ENCODE measurements around the gene ADRM1.
A peak's percentile ranks its signal among the peaks of the same experiment; 100 is the strongest.

ADRM1 gene

GRCh38 chr20:62297449-62298227, 5.2 kb upstream of the ADRM1 start:
- no peak for TF ChIP-seq CTCF (conservative IDR thresholded peaks at IDR 0.05)
- H3K27ac ChIP-seq: peak overlapping the region; percentile 98

DNA sequence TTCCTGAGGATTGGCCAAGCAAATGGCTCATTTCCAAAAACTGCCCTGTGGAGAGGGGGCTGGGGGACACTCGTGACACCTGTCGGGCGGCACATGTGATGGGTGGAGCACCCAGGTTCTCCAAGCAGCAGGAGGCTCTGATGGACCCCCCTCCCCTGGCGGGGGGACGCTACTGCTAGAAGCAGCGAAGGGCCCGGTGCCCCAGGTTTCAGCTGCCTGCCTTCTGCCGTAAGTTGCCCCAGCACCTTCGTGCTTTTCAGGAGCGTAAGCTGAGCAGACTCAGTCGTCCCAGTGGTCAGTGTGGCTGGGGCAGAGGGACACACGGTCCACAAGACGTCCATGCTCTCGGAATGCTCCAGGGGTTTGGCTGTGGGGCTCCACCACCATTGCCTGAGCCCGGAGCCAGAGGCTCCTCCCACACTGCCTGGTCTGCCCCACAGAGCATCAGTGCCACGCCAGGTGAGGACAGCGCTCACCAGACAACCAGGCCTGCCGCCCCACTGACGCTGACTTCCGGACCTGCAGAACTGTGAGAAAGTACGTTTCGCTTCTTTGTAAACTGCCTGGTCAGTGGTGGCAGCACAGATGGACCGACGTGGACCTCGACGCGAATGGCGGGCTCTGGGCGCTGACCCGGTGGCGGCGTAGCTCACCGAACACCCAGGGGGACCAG, 4.1 kb upstream of the ADRM1 start:
- TF ChIP-seq CTCF (conservative IDR thresholded peaks at IDR 0.05): no peak
- peak overlapping the region; percentile 98 for H3K27ac ChIP-seq

GRCh38 chr20:62299666-62300236, 3.0 kb upstream of the ADRM1 start:
- no peak for TF ChIP-seq CTCF (conservative IDR thresholded peaks at IDR 0.05)
- peak overlapping the region; percentile 98; the same call in 1 of the 2 replicates for H3K27ac ChIP-seq

GRCh38 chr20:62300319-62300718, 2.5 kb upstream of the ADRM1 start:
- TF ChIP-seq CTCF (conservative IDR thresholded peaks at IDR 0.05): no peak
- peak overlapping the region; percentile 98; the same call in 1 of the 2 replicates for H3K27ac ChIP-seq

GRCh38 chr20:62301111-62301668, 1.6 kb upstream of the ADRM1 start:
- TF ChIP-seq CTCF (conservative IDR thresholded peaks at IDR 0.05): no peak
- H3K27ac ChIP-seq: peak overlapping the region; percentile 98

DNA sequence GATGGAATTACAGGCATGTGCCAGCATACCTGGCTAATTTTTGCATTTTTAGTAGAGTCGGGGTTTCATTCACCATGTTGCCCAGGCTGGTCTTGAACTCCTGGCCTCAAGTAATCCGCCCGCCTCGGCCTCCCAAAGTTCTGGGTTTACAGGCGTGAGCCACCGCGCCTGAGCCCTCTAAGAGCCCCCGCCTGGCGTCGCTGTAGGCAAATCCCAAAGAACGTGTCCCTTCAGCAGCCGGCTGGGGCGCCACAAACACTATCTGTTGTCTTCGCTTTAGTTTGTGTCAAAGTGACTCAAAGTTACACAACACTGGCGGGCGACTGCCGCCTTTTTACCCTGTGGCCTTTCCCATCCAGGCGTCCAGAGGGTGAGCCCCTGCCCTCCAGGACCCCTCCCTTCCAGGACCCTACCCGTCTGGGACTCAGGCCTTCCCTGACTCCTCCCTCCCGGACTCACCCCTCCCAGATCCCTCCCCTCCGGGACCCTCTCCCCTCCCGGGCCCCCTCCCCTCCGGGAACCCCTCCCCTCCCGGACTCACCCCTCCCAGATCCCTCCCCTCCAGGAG, 940 bp upstream of the ADRM1 start:
- TF ChIP-seq CTCF (conservative IDR thresholded peaks at IDR 0.05): peak; percentile 86
- peak overlapping the region; percentile 98 for H3K27ac ChIP-seq

- H3K27ac ChIP-seq: peak overlapping the region; percentile 98
- no peak for TF ChIP-seq CTCF (conservative IDR thresholded peaks at IDR 0.05)
Observed at GRCh38 chr20:62303062-62303339, 204 bp downstream of the ADRM1 start.

Measured in VCaP (cell line).